Measurements from ENCODE around the gene TTC39A.

The TTC39A gene

GRCh38 chr1:51313961-51314777 is 16.2 kb downstream of the TTC39A start:
- DNase-seq: no peak

DNA sequence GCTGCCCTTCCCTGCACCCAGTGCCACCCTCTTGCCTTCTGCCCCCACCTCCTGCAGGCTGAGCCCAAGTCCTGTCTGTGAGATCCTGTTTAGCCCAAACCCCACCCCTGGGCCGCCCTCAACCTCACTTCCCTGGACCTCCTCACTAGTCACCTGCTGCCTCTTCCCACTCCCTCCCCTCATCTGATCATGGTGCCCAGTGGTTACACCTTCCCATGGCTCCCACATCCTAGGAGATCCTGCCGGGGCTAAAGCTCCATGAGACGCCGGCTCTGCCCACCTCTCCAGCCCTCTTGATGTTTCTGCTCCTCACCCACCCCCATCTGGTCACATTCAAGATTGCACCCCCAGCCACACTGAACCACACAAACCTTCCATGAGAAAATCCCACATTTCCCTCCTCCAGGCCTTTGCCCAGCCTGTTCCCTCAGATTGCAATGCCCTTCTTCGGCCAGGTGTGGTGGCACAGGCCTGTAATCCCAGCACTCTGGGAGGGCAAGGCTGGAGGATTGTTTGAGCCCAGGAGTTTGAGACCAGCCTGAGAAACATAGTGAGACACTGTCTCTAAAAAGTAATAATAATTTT is 17.0 kb downstream of the TTC39A start:
- no peak for DNase-seq

GRCh38 chr1:51312718-51313117 is 17.6 kb downstream of the TTC39A start:
- DNase-seq: no peak

GRCh38 chr1:51311826-51312225 is 18.5 kb downstream of the TTC39A start:
- no peak for DNase-seq

DNA sequence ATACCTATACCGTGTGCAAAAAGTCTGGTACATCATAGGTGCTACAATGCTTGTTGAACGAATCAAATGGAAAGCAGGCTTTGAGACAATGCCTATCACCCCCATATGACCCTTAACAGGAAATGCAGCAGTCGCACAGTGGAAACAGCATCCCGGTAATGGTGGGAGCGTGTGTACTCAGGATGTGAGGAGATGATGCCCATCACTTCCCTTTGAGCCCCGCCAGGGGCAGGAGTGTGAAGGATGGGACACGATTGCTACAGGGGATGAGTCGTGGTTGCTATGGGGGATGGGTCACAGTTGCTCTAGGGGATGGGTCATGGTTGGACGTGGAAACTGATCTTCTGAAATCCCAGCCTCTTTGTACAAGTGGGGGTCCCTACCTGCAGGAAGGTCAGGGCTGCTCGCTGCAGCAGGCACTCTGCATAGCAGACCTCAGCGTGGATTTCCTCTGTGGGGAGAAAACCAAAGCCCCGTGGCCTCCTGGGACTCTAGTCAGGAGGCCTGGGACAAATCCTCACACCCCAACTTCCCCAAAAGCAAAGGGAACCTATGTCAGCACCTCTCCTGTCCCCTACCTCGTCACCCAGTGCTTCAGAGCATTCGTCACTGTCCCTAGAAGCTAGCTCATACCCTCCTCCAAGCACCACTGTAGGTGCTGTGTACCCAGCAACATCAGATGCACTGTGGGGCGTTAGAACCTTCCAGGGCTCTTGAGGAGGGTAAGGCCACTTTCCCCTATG is 19.3 kb downstream of the TTC39A start:
- DNase-seq: no peak

DNA sequence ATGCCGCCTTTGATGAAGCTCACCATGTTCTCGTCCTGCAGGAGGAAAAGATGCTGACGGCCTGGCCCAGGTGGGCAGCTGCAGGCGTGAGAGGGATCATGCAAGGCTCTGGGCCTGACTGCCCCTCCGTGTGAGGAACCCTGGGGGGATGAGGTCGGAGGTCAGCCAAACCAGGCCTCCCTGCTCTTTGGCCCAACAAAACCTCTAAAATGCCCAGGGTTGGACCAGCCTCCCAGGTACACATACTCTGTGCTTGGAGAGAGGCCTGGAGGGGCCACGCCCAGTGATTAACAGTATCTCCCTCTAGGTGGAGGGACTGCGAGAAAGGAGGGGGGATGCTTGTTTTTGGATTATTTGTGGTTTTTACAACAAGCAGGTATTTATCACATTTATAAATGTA is 21.1 kb downstream of the TTC39A start:
- DNase-seq: no peak

DNA sequence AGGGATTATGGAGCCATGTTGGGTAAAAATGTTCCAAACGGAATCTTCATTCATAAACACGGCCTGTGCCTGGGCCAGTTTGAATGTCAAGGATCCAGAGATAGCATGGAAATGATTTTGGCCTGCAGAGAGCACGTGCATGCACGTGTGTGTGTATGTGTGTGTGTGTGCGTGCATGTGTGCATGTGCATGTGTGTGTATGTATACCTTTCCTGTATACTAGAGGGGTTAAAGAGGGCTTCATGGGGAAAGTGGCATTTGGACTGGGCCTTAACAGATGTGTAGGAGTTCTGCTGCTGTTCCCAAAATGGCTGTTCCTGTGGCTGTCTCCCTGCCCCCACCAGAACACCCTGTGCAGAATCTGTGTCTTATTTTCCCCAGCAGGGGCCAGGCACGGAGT is 21.7 kb downstream of the TTC39A start:
- no peak for DNase-seq

- DNase-seq: no peak
Observed at GRCh38 chr1:51306950-51307349, 23.4 kb downstream of the TTC39A start.

- peak; percentile 10 for DNase-seq
Observed at GRCh38 chr1:51305371-51305823, 25.0 kb downstream of the TTC39A start.

DNA sequence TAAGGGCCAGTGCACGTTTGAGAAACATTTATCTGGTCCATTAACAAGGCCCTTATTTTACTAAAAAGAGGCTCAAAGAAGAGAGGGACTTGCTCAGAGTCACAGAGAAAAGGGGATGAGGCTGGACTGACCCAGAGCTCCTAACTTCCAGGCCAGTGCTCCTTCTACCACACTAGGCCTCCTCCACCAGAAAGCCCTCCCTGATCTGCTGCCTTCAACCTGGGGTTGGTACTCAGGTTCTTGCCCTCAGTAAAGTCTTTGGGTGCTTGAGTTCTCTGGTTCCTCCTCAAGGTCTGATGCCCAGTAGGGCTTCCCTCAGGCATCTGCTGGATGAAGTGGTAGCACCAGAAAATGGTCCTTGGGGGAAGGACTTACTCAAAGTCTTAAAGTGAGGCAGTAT is 26.0 kb downstream of the TTC39A start:
- no peak for DNase-seq

DNA sequence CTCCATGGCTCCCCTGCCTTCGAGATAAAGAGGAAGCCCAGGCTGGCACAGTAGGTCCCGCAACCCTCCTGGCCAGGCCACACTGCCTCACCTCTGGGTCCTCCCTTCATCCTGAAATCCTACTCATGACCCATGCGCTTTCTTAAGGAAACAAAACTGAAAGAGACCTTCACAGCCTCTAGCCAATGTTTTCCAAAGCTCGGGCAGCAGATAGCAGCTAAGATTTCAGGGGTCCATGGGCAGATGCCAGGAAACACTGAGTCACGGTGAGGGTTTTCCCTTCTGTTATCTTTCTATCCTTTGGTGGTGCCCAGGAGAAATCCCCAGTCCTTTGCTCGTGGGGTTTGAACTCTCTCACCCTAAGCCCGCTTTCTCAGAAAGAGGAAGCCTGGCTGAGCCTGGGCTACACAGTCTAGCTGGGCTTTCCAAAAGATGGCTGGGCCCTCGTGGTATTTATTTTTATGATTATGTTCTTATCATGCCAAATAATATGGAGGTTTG is 26.6 kb downstream of the TTC39A start:
- DNase-seq: no peak

DNA sequence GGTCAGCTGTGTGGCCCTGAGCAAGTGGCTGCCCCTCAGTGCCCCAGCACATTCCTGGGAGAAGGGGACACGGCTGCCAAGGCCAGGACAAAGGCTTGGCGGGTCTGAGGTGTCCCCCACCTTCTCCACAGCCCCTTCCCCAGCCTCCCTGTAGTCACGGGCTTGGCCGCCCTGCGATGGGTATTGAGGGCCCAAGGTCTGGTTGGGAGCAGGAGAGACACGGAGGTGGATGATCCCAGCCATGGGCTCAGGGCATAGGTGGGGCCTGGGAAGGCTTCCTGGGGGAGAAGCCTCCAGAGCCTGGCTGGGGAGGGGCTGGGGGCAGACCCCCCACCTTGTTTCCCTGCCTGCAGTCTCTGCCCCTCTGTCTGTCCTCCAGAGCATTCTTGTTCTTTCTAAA is 27.0 kb downstream of the TTC39A start:
- no peak for DNase-seq

DNA sequence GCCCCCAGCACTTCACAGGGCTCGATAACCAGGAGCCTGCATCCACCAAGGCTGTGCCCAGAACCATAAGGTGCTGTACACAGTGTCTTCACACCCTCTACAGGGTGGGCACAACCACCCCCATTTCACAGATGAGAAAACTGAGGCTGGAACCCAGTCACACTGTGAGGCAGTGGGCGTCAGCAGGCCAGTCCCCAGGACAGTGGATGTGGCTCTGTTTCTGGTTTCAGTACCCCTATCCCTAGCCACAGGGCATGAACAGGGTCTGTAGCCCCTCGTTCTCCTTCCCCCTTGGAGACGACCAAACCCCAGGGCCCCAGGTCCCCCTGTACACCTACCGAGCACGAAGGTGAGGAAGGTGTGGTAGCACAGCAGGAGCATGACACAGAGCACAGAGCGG is 27.6 kb downstream of the TTC39A start:
- no peak for DNase-seq

DNA sequence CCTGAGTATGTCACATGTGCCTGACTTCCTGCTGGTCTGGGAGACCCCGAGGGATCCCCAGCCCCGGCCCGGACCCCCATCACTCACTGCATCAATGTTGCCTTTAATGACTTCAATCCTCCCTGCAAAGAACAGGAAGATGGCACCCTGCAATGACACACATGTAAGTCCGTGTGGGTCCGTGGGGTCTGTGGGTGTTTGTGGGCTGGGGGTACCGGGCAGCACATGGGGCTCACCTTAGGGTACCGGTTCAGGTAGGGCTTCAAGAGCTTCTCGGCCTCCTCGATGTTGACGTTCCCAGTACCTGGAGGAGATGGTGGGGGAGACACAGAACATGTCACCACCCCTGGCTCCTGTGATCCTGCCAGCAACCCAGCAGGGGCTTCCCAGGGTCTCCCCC is 28.1 kb downstream of the TTC39A start:
- DNase-seq: no peak

- peak; percentile 71 for DNase-seq
Observed at GRCh38 chr1:51301844-51302162, 28.6 kb downstream of the TTC39A start.

DNA sequence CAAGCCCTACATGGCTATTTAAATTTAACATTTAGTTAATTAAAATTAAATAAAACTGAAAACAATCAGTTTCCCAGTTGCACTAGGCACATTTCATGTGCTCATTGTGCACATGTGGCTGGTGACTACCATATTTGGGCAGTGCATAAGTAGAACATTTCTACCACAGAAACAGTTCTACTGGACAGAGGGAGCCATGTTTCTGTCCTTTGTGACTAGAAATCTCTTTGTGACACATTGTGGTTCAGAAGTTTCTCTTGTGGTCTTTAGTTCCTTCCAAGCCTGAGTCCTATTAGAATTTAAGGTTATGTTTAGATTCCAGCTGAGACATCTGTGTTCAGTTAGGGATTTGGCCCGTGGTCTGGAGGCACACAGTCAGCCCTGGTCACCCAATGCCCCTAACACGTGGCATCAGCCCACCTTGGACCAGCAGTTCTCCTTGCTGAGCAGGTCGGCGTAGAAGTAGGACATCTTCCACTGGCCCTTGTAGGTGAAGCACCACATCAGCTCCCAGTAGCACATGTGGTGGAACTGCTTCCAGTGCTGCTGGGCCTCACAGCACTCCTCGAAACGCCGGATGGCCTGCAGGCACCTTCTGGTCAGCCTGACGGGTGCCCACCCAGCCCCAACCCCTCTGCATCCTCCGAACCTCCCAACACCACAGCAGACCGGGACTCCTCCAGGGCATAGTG is 29.1 kb downstream of the TTC39A start:
- DNase-seq: no peak

GRCh38 chr1:51299981-51300670 is 30.2 kb downstream of the TTC39A start:
- DNase-seq: no peak

DNA sequence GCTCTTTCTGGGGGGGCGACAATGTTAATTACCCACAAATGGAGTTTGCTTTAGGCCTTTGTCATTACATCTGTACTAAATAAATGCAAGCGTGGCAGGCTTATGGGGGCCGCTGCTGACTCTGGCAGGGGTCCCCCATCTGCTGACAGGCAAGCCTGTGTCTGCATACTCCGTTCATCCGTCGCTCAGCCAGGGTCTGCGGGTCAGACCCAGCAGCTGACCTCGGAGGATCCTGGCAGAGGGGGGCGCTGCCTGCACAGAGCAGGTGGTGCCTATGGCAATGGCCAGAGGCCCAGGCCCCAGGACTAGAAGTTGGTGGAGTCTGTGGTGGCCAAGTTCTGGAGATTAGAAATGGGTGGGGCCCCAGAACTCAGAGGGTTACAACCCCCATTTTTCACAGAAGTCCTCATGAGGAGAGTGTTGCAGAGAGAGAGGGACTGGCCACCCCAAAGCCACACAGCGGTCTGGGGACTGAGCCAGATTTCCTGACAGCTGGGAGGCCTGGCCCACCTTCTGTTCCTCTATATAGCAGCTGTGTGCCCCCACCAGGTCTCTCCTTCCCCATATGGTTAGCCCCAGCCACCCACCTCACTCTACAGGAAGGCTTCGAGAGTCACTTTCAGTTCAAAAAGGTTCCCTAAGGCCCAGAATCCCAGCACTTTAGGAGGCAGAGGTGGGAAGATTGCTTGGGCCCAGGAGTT is 31.0 kb downstream of the TTC39A start:
- peak; percentile 50 for DNase-seq

DNA sequence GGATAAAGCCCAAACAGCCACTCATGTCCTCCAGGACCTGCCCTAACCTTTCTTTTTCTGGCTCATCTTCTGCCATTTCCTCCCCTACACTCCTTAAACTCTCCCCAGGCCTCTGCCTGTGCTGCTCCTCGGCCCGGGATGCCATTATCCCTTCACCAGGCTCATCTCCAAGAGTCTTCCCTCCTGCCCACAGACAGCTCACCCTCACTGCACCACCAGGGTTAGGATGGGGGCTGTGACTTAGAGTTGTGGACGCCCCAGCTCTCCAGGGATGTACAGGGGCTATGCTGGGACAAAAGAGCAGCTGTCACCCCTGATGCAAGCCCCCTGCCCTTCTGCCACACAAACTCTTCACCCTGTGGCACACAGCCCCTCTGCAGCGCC is 32.0 kb downstream of the TTC39A start:
- no peak for DNase-seq

DNA sequence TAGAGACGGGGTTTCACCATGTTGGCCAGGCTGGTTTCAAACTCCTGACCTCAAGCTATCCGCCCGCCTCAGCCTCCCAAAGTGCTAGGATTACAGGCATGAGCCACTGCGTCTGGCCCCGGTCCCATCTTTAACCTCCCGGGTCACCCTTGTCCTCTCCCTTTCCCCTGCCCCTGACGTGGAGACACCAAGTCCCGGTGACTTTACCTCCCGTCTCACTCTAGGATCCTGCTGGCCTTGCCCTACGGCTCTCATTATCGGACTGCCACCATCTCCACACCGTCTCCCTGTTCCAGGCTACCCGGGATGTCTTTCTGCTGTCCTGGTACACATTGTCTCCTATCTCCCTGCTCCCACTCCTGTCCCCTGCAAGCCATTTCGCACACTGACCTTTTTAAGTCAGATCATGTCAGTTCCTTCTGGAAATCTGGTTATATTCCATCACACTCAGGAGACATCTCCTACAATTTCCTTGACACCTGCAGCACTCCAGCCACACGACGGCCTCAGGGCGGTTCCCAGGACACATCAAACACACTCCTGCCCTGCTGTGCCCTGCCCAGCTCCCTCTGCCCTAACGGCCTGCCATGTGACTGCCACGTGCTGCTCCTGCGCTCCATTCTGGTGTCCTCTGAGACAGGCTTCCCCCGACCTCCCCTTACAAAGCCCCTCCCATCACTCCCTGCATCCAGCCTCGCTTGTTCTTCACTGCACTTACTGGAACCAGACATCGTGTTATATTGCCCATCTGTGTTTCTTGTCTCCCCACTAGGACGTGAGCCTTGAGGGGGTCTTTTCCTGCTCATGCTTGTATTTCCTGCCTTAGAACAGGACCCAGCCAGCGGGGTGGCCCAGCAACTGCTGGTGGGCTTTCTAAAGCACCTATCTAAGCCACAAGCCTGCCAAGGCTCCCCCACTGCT is 32.7 kb downstream of the TTC39A start:
- no peak for DNase-seq
